SHP77 (cell line): ENCODE data around the gene DPYSL4.

Source experiments
- DNase-seq, 2 experiments: peaks; one replicate each; lab custom pipeline; 2025; lab: John Stamatoyannopoulos, UW

DPYSL4 gene

GRCh38 chr10:132178672-132179545 is 7.8 kb upstream of the DPYSL4 start:
- DNase-seq = no peak

- DNase-seq = no peak
These were observed 7.0 kb upstream of the DPYSL4 start for GRCh38 chr10:132179551-132180392.

- no peak for DNase-seq
These were observed 6.0 kb upstream of the DPYSL4 start for GRCh38 chr10:132180736-132181135.

- no peak for DNase-seq
These were observed 4.9 kb upstream of the DPYSL4 start for GRCh38 chr10:132181691-132182425.

GRCh38 chr10:132182591-132182990 is 4.2 kb upstream of the DPYSL4 start:
- no peak for DNase-seq

GRCh38 chr10:132183046-132183445 is 3.7 kb upstream of the DPYSL4 start:
- DNase-seq = peak; percentile 73 to 74

- DNase-seq = no peak
These were observed 1.7 kb upstream of the DPYSL4 start for GRCh38 chr10:132184816-132185593.

- no peak for DNase-seq
These were observed 904 bp upstream of the DPYSL4 start for GRCh38 chr10:132185601-132186487.

GRCh38 chr10:132187430-132188138 is 836 bp downstream of the DPYSL4 start:
- DNase-seq = no peak

- no peak for DNase-seq
These were observed 1.6 kb downstream of the DPYSL4 start for GRCh38 chr10:132188331-132188730.

GRCh38 chr10:132189016-132189415 is 2.3 kb downstream of the DPYSL4 start:
- DNase-seq = no peak

GRCh38 chr10:132189810-132190422 is 3.2 kb downstream of the DPYSL4 start:
- no peak for DNase-seq

- peak in 1 of 2 experiments; percentile 44 for DNase-seq
These were observed 5.6 kb downstream of the DPYSL4 start for GRCh38 chr10:132192076-132192975.

- DNase-seq = peak in 1 of 2 experiments; percentile 34
These were observed 6.4 kb downstream of the DPYSL4 start for GRCh38 chr10:132192991-132193665.

- DNase-seq = no peak
These were observed 7.3 kb downstream of the DPYSL4 start for GRCh38 chr10:132193907-132194552.

GRCh38 chr10:132194726-132195125 is 8.0 kb downstream of the DPYSL4 start:
- no peak for DNase-seq
